Body of pancreas (tissue), 4 donors: ENCODE results near the gene FHOD3. TPM values are rescaled to one million over a fixed set of nuclear protein-coding genes. Genes with fewer than 3 reads are reported as not detected.

Source experiments
- ATAC-seq: fragments of 150-250 bp; one replicate; pipeline ENCODE4 v1.9.1; 2016
- DNase-seq, 4 donors: peaks; one replicate each; pipeline ENCODE4 v3.0.0-alpha.2; 2019
- H3K27ac ChIP-seq, 4 donors: fragments of 200-600 bp; sonication (generic); 1 replicate in 3 of 4; 2 replicates in 1 of 4; pipeline versions ENCODE4 v1.5.1 to v1.6.1; 2016 to 2019; ENCODE audit warnings: mild to moderate bottlenecking in 1 of 4, mixed read lengths in 1 of 4, moderate library complexity in 1 of 4
- H3K27me3 ChIP-seq, 2 donors: fragments of 200-600 bp; sonication (generic); one replicate each; pipeline ENCODE4 v1.6.0; 2016; ENCODE audit warnings: mild to moderate bottlenecking in 1 of 2
- H3K36me3 ChIP-seq, 2 donors: fragments of 200-600 bp; sonication (generic); replicated peaks in 1 of 2; 2 replicates each; pipeline ENCODE4 v1.5.1; 2016; ENCODE audit warnings: low read depth in 2 of 2; ENCODE audit not compliant: insufficient read depth in 1 of 2
- H3K4me1 ChIP-seq: fragments of 200-600 bp; sonication (generic); one replicate; pipeline ENCODE4 v1.6.0; 2016
- H3K4me3 ChIP-seq, 2 donors: fragments of 200-600 bp; sonication (generic); 1 replicate in 1 of 2; 2 replicates in 1 of 2; pipeline ENCODE4 v1.5.1; 2016 to 2019
- H3K9me3 ChIP-seq, 3 donors: fragments of 200-600 bp; sonication (generic); 1 replicate in 2 of 3; 2 replicates in 1 of 3; pipeline ENCODE4 v1.5.1; 2016
- POLR2A ChIP-seq, 3 donors: fragments of 450-650 bp; IDR thresholded peaks; one replicate each; pipeline ENCODE4 v1.6.1; 2016; ENCODE audit warnings: antibody characterized with exemption in 3 of 3, mild to moderate bottlenecking in 2 of 3
- WGBS, 2 donors: methylation state at CpG; one replicate each; pipeline ENCODE4 v1.1.5; 2017; 5-methylcytosine and 5-hydroxymethylcytosine counted together
- intact Hi-C: fragments of 100-400 bp; cut with DNase I; formaldehyde crosslinking; loops from one replicate; pipeline ENCODE4 v1.15.1; 2023
- total RNA-seq, 2 donors: library from RNA; depleted of rRNA; stranded (reverse); fragments of >200 nt; gene quantifications; one replicate each; pipeline ENCODE4 v1.1.0, GENCODE V29; 2016
- TF ChIP-seq, protein P1 (sequence below), 7 experiments: fragments of 450-650 bp in 4 of 7; fragments of 200-600 bp in 3 of 7; sonication (generic) in 3 of 7; IDR thresholded peaks; one replicate each; pipeline ENCODE4 v1.5.1; 2016 to 2019; ENCODE audit warnings: antibody characterized with exemption in 7 of 7

Gene FHOD3
- total RNA-seq, 2 donors from 2014 or later, result 0.52 to 2.0 TPM

DNA sequence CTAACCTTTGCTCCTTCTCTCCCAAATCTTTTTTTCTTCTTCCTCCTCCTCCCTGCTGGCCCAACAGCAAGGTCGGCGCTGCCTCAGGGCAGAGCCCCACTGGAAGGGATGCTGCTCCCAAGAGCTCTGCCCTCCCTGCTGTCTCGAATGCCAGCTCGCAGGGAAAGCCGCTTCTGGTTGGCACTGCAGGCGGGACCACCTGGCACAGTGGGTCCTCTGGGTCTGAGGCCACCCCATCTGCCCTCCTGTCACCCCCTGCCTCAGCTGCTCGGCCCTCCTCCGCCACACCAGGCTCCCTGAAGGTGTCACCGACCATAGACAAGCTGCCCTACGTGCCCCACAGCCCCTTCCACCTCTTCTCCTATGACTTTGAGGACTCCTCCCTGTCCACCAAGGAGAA is 355.0 kb downstream of the FHOD3 start:
- intact Hi-C loops, result no loop called here
- DNase-seq (no peak), ATAC-seq (no peak)
- 92% methylated on average over 8 to 9 of the region's 10 CpGs for WGBS, 2 donors
- H3K27me3 ChIP-seq, result no peaks in the 10 kb centered on the region
- no peak for TF ChIP-seq POLR2A (IDR thresholded peaks at IDR 0.05)
- TF ChIP-seq, protein P1, sequence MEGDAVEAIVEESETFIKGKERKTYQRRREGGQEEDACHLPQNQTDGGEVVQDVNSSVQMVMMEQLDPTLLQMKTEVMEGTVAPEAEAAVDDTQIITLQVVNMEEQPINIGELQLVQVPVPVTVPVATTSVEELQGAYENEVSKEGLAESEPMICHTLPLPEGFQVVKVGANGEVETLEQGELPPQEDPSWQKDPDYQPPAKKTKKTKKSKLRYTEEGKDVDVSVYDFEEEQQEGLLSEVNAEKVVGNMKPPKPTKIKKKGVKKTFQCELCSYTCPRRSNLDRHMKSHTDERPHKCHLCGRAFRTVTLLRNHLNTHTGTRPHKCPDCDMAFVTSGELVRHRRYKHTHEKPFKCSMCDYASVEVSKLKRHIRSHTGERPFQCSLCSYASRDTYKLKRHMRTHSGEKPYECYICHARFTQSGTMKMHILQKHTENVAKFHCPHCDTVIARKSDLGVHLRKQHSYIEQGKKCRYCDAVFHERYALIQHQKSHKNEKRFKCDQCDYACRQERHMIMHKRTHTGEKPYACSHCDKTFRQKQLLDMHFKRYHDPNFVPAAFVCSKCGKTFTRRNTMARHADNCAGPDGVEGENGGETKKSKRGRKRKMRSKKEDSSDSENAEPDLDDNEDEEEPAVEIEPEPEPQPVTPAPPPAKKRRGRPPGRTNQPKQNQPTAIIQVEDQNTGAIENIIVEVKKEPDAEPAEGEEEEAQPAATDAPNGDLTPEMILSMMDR (IDR thresholded peaks at IDR 0.05), result no peak
- no peak overlapping the region for H3K4me3 ChIP-seq
- no peaks in the 10 kb centered on the region for H3K9me3 ChIP-seq
- H3K4me1 ChIP-seq, result no peaks in the 10 kb centered on the region
- H3K27ac ChIP-seq, result no peak overlapping the region
- H3K36me3 ChIP-seq, result no peaks in the 10 kb centered on the region

DNA sequence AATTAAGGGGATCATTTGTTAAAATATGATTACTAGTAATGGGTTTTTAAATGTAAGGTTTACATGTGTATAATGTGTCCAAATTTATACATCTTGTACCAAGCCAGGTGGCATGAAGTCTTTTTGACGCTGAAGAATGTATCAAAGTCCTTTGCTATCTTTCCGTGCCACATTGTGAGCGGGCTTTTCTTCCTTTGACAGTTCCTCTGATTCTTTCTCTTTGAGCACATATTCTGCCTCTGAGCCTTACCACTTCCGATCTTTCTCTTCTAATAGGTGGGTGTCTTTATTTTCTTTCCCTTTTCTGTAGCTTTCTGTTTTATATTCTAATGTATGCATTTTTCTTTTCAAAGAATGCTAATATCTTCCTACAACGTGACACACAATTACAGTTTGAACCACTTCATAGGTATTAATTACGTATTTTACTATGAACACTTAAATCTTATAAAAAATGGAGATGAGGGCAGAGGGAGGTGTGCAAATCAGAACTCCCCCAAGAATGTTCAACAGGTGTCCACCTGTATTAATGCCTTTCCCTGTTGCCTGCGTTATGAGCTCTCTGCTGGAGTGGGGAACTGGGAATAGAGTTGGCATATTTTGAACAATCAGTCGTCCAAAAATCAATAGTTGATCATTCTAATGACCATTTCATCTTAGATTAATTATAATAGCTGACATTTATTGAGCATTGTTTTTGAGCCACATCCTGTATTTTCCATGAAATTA is 355.8 kb downstream of the FHOD3 start:
- Histone ChIP-seq H3K27me3 (no peaks in the 10 kb centered on the region), H3K4me1 (no peaks in the 10 kb centered on the region), H3K36me3 (no peaks in the 10 kb centered on the region), H3K27ac (no peak overlapping the region), H3K4me3 (no peak overlapping the region), H3K9me3 (no peaks in the 10 kb centered on the region)
- TF ChIP-seq, protein P1 (IDR thresholded peaks at IDR 0.05), result no peak
- no peak for TF ChIP-seq POLR2A (IDR thresholded peaks at IDR 0.05)
- DNase-seq (no peak), ATAC-seq (no peak)
- 73 to 75% methylated on average over 8 of the region's 8 CpGs for WGBS, 2 donors
- intact Hi-C loops, result no loop called here

DNA sequence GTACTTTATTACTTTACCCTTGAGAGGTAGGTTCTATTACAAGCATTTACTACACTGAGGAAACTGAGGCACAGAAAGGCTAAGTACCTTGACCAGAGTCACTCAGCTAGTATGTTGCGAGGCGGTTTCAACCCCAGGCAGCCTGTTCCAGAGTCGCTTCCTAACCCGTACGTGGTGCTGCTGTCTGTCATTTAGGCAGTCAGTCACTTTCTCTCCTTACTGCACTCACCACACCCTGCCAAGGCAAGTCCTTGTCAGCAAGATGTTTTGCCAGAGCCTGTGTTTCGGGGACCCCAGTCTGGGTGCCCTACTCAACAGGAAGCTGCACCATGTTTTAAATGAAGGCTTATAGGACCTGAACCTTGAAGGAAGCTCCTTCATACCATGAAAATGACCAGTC is 356.4 kb downstream of the FHOD3 start:
- Histone ChIP-seq H3K9me3 (no peaks in the 10 kb centered on the region), H3K4me3 (no peak overlapping the region), H3K27me3 (no peaks in the 10 kb centered on the region), H3K4me1 (no peaks in the 10 kb centered on the region), H3K36me3 (no peaks in the 10 kb centered on the region), H3K27ac (no peak overlapping the region)
- no peak for TF ChIP-seq POLR2A (IDR thresholded peaks at IDR 0.05)
- TF ChIP-seq, protein P1 (IDR thresholded peaks at IDR 0.05), result no peak
- ATAC-seq (no peak), DNase-seq (no peak)
- 91 to 93% methylated on average over 6 of the region's 6 CpGs for WGBS, 2 donors
- intact Hi-C loops, result no loop called here

DNA sequence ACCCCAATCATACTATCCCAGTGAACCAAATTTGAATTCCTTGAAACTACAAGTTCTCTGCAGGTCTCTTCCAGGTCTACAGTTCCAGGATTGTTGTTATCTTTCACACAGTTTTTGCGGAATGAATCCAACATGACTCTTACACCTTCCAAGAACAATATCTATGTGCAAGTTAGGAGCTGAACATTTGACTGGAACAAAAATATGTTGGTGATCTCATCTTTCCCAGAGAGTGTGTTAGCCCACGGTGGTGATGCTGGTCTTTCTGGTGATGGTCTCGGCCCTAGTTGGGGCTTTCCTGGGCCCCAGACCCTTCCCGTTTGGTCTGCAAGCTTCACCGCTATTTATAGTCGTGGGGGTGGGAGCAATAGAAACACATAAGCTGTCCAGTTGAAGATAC is 357.6 kb downstream of the FHOD3 start:
- WGBS, 2 donors, result 80 to 91% methylated on average over 6 of the region's 6 CpGs
- DNase-seq (no peak), ATAC-seq (no peak)
- Histone ChIP-seq H3K4me3 (no peak overlapping the region), H3K27ac (no peak overlapping the region), H3K9me3 (no peaks in the 10 kb centered on the region), H3K36me3 (no peaks in the 10 kb centered on the region), H3K27me3 (no peaks in the 10 kb centered on the region), H3K4me1 (no peaks in the 10 kb centered on the region)
- TF ChIP-seq POLR2A (IDR thresholded peaks at IDR 0.05), result no peak
- TF ChIP-seq, protein P1 (IDR thresholded peaks at IDR 0.05), result no peak
- intact Hi-C loops, result no loop called here

DNA sequence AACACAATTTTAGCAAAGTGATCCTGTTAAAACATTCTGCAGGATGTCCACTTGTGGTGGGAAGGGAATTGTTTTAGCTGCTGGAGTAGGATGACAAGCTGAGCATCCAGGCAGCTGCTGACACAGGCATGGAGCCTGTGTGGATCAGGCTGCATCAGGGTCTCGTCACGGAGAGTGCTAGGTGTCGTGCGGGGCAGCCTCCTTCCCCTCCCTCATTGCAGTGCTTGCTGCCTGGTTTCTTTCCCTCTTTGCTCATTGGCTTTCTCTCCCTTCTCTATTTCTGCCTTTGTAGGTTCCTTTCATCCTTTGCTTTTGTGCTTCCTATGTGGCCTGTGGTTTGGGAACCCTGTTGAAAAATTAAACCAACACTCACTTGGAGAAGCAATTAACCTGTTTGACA is 358.4 kb downstream of the FHOD3 start:
- no peaks in the 10 kb centered on the region for H3K9me3 ChIP-seq
- DNase-seq, result no peak
- H3K27me3 ChIP-seq, result no peaks in the 10 kb centered on the region
- WGBS, 2 donors, result 78 to 84% methylated on average over 4 of the region's 4 CpGs
- H3K36me3 ChIP-seq, result no peaks in the 10 kb centered on the region
- no peak for ATAC-seq
- no peak overlapping the region for H3K4me3 ChIP-seq
- intact Hi-C loops, result no loop called here
- H3K4me1 ChIP-seq, result no peaks in the 10 kb centered on the region
- H3K27ac ChIP-seq, result no peak overlapping the region
- TF ChIP-seq POLR2A (IDR thresholded peaks at IDR 0.05), result no peak
- TF ChIP-seq, protein P1 (IDR thresholded peaks at IDR 0.05), result no peak
